ENCODE results near the gene ACCS. TPM values are rescaled to one million over a fixed set of nuclear protein-coding genes. Genes with fewer than 3 reads are reported as not detected.

ACCS gene
- polyA plus RNA-seq, 1 experiment: 7.0 TPM

DNA sequence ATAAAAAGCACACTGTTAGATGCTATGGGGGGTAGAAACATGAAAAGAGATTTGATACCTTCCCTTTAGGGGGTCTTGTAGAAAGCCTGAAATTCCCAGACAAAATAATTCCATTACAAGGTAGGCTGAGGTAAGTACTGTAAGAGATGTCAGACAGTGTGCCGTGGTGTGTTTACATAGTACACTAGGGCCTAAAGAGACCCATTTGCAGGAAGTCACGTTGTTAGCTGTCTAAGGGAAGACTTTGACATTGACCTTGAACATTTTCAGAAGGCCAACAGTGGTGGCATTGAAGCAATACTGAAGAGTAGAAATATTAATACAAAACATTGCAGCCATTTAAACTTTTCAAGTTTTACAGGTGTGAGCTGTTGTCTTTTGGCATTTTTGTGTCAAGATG, 60.2 kb downstream of the ACCS start:
- ChIA-PET CTCF (interaction anchor here (1.3 kb wide), 1 partner anchor 31 kb away, joined by 4 read pairs; no protein-coding TSS in a partner anchor), POLR2A (no interaction called here)
- Histone ChIP-seq H3K4me3 (ENCODE audit: low read depth, low read length) (no peak overlapping the region), H3K9me3 (ENCODE audit: control insufficient read depth, insufficient read depth, low read length) (no peaks in the 10 kb centered on the region), H3K27me3 (ENCODE audit: control insufficient read depth, insufficient read depth, low read length) (no peaks in the 10 kb centered on the region), H3K27ac (ENCODE audit: low read depth, low read length) (no peak overlapping the region)
- TF ChIP-seq, protein P1, sequence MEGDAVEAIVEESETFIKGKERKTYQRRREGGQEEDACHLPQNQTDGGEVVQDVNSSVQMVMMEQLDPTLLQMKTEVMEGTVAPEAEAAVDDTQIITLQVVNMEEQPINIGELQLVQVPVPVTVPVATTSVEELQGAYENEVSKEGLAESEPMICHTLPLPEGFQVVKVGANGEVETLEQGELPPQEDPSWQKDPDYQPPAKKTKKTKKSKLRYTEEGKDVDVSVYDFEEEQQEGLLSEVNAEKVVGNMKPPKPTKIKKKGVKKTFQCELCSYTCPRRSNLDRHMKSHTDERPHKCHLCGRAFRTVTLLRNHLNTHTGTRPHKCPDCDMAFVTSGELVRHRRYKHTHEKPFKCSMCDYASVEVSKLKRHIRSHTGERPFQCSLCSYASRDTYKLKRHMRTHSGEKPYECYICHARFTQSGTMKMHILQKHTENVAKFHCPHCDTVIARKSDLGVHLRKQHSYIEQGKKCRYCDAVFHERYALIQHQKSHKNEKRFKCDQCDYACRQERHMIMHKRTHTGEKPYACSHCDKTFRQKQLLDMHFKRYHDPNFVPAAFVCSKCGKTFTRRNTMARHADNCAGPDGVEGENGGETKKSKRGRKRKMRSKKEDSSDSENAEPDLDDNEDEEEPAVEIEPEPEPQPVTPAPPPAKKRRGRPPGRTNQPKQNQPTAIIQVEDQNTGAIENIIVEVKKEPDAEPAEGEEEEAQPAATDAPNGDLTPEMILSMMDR (IDR thresholded peaks at IDR 0.05; ENCODE audit: low read depth, low read length): no peak
- DNase-seq (ENCODE audit: low read depth, low spot score): no peak

DNA sequence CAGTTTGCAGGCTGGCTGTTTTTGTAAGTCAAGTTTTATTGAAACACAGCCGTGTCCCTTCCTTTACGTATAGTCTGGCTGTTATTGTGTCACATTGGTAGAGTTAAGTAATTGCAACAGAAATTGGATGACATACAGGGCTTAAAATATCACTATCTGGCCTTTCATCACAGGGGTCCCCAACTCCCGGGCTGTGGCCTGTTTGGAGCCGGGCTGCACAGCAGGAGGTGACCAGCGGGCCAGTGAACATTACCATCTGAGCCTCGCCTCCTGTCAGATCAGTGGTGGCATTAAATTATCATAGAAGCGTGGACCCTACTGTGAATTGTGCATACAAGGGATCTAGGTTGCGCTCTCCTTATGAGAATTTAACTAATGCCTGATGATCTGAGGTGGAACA, 61.1 kb downstream of the ACCS start:
- H3K9me3 ChIP-seq (ENCODE audit: control insufficient read depth, insufficient read depth, low read length): no peaks in the 10 kb centered on the region
- ChIA-PET CTCF (no interaction called here), POLR2A (no interaction called here)
- H3K27ac ChIP-seq (ENCODE audit: low read depth, low read length): no peak overlapping the region
- TF ChIP-seq, protein P1 (IDR thresholded peaks at IDR 0.05; ENCODE audit: low read depth, low read length): no peak
- H3K27me3 ChIP-seq (ENCODE audit: control insufficient read depth, insufficient read depth, low read length): no peaks in the 10 kb centered on the region
- no peak overlapping the region for H3K4me3 ChIP-seq (ENCODE audit: low read depth, low read length)
- DNase-seq (ENCODE audit: low read depth, low spot score): no peak

DNA sequence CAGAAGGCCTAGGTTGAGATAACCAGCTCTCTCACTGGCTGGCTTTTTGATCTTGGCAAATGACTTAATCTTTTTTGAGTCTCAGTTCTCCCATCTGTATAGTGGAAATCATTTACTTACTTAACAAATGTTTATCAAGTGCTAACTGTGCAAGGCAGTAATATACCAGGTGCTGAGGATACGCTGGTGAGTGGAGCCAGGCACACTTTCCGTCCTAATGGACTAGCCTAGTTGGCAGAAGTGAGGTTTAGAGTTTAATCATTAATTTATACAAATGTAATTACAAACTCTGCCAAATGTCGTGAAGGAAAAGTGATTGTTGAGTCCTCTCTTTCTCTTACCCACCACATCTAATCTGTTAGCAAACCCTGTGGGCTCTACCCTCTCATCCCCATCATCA, 62.7 kb downstream of the ACCS start:
- POLR2A ChIA-PET: no interaction called here
- CTCF ChIA-PET: interaction anchor here (1.2 kb wide), 1 partner anchor 34 kb away, joined by 4 read pairs; no protein-coding TSS in a partner anchor
- TF ChIP-seq, protein P1 (IDR thresholded peaks at IDR 0.05; ENCODE audit: low read depth, low read length): no peak
- Histone ChIP-seq H3K9me3 (ENCODE audit: control insufficient read depth, insufficient read depth, low read length) (no peaks in the 10 kb centered on the region), H3K27me3 (ENCODE audit: control insufficient read depth, insufficient read depth, low read length) (no peaks in the 10 kb centered on the region), H3K27ac (ENCODE audit: low read depth, low read length) (no peak overlapping the region), H3K4me3 (ENCODE audit: low read depth, low read length) (no peak overlapping the region)
- DNase-seq (ENCODE audit: low read depth, low spot score): no peak

DNA sequence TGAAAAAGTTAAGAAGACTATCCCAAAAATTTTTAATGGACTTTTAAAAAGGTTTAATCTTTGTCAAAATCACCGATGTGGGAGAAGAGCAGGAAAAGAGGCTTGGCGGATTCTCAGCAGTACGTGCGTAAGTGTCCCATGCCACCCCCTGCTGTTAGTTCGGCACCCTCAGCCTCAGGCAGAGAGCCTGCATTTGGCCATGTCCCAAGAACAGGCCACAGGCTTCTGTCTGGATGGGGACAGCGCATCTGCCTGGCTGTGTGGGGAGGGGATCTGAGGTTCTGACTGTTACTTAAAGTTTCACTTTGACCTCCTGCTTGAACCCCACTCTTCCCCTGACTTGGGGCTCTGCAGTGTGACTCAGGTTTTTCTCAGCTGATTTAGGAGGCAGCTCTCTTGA, 64.7 kb downstream of the ACCS start:
- CTCF ChIA-PET: interaction anchor here (0.7 to 1.5 kb wide), 2 partner anchors 11 to 17 kb away, joined by 3 to 7 read pairs; no protein-coding TSS in a partner anchor
- TF ChIP-seq, protein P1 (IDR thresholded peaks at IDR 0.05; ENCODE audit: low read depth, low read length): no peak
- POLR2A ChIA-PET: no interaction called here

DNA sequence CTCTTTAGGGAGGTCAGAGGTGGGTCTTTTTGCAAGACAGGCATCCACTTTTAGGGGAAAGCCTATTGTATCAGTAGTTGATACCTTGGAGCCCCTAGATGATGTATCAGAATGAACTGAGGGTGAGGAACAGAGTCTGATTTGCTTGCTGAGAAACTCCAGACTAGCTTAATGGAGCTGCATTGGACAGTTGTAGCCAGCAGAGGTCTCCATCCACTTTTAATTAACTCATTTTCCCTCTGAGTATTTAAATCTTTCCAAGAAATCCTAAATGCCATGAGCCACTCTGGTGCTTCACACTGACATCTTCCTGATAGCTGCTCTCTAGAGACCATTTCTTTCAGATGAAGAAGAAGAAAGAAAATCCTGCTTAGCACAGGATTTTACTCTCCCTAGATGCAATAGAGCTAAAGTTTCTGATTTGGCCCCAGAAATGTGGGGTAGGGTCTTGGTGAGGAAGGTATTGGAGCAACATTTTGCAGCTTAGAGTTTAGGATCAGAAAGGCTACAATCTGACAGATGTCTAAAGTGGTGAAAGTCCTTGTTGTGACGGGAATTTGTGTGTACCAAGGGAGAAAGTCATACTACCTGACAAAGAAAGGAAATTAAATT, 67.4 kb downstream of the ACCS start:
- no peak for DNase-seq (ENCODE audit: low read depth, low spot score)
- no peaks in the 10 kb centered on the region for H3K9me3 ChIP-seq (ENCODE audit: control insufficient read depth, insufficient read depth, low read length)
- POLR2A ChIA-PET: interaction anchor here (0.5 kb wide), 2 partner anchors 31 to 67 kb away, joined by 4 to 6 read pairs; no protein-coding TSS in a partner anchor
- H3K27ac ChIP-seq (ENCODE audit: low read depth, low read length): no peak overlapping the region
- TF ChIP-seq, protein P1 (IDR thresholded peaks at IDR 0.05; ENCODE audit: low read depth, low read length): peak; percentile 81
- no peak overlapping the region for H3K4me3 ChIP-seq (ENCODE audit: low read depth, low read length)
- CTCF ChIA-PET: interaction anchor here (0.6 to 2.7 kb wide), 43 partner anchors 11 to 744 kb away, joined by 3 to 31 read pairs (median 4); partner anchors contain the start of gene EXT2
- H3K27me3 ChIP-seq (ENCODE audit: control insufficient read depth, insufficient read depth, low read length): no peaks in the 10 kb centered on the region

More for the DNA sequence above, 64.7 kb downstream of the ACCS start:
- Histone ChIP-seq H3K27ac (ENCODE audit: low read depth, low read length) (no peak overlapping the region), H3K9me3 (ENCODE audit: control insufficient read depth, insufficient read depth, low read length) (no peaks in the 10 kb centered on the region), H3K27me3 (ENCODE audit: control insufficient read depth, insufficient read depth, low read length) (no peaks in the 10 kb centered on the region), H3K4me3 (ENCODE audit: low read depth, low read length) (no peak overlapping the region)
- no peak for DNase-seq (ENCODE audit: low read depth, low spot score)

All from AG04450 (cell line).